ENCODE results near the gene MYO15A.

GRCh38 chr17:18059283-18059682 lies 49.3 kb upstream of the MYO15A start:
- TF ChIP-seq POLR2AphosphoS5 (IDR thresholded peaks at IDR 0.05; ENCODE audit: low read depth, low read length) (no peak), REST (IDR thresholded peaks at IDR 0.05; ENCODE audit: insufficient read depth in 1 of 2, low read depth in 2 of 2, low read length in 2 of 2) (no peak), TAF1 (IDR thresholded peaks at IDR 0.05; ENCODE audit: borderline replicate concordance, insufficient read depth, low read length) (no peak), SIN3A (IDR thresholded peaks at IDR 0.05; ENCODE audit: borderline replicate concordance, insufficient read depth, low read length) (no peak), FOXP2 (optimal IDR thresholded peaks at IDR 0.05; ENCODE audit: borderline replicate concordance, extremely low read depth, extremely low read length, insufficient read depth) (no peak)

All from PFSK-1 (cell line).